ENCODE measurements around the gene MLF2. TPM values are rescaled to one million over a fixed set of nuclear protein-coding genes. Genes with fewer than 3 reads are reported as not detected.

Gene MLF2
- polyA plus RNA-seq, 2 of the 4 experiments (the other 2 are of a cell fraction): 295 to 302 TPM

DNA sequence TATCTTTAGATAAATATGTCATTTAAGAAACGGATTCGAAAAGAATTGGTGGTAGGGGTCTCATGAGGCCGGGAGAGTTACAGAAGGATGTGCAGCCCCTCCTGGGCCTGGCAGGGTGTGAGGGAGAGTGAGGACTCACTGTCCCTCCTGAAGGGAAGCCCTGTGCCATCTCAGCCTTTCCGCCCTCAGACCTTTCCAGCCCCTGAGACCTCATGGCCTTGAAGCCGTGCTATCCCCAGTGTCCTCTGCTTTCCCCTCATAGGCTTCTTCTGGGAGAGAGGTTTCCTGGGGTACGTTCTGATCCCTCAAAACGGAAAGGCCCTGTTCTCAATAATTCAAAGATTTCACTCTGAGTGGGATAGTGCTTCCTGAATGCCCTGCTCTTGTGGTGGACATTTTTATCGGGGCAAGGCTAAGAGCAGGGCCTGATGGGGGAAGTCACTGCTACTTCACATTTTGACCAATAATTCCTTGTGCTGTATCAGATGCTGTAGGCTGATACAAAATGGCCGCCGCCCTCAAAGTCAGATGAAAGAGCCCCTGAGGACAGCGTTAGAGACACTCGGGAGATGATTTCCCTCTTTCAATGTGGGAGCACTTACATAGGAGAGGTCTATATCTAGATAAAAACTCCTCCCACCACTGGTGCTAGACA lies 37.7 kb upstream of the MLF2 start:
- Histone ChIP-seq H3K4me3 (no peak overlapping the region), H3K4me1 (no peaks in the 10 kb centered on the region), H3K27ac (no peak overlapping the region), H3K4me2 (no peak overlapping the region), H3K9me3 (no peaks in the 10 kb centered on the region)
- ATAC-seq (no peak), DNase-seq (ENCODE audit: low read depth in 1 of 2, low spot score in 1 of 2) (no peak), FAIRE-seq (no peak)
- TF ChIP-seq KDM1A (IDR thresholded peaks at IDR 0.05; ENCODE audit: low read depth) (no peak), RNF2 (IDR thresholded peaks at IDR 0.05; ENCODE audit: borderline replicate concordance, low read depth) (no peak), JUN (IDR thresholded peaks at IDR 0.05) (no peak), CEBPB (IDR thresholded peaks at IDR 0.05) (no peak), ZFP36 (IDR thresholded peaks at IDR 0.05; ENCODE audit: borderline replicate concordance, partially characterized antibody) (no peak), FOSB (CRISPR knock-in tag; IDR thresholded peaks at IDR 0.05) (no peak), ZSCAN20 (CRISPR knock-in tag; IDR thresholded peaks at IDR 0.05) (no peak), HDAC2 (IDR thresholded peaks at IDR 0.05) (no peak), CBX8 (IDR thresholded peaks at IDR 0.05) (no peak), EHF (CRISPR knock-in tag; IDR thresholded peaks at IDR 0.05) (no peak), EP300 (IDR thresholded peaks at IDR 0.05) (no peak)
- TF ChIP-seq, protein P1, sequence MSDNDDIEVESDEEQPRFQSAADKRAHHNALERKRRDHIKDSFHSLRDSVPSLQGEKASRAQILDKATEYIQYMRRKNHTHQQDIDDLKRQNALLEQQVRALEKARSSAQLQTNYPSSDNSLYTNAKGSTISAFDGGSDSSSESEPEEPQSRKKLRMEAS (IDR thresholded peaks at IDR 0.05): no peak
- TF ChIP-seq, protein P2, sequence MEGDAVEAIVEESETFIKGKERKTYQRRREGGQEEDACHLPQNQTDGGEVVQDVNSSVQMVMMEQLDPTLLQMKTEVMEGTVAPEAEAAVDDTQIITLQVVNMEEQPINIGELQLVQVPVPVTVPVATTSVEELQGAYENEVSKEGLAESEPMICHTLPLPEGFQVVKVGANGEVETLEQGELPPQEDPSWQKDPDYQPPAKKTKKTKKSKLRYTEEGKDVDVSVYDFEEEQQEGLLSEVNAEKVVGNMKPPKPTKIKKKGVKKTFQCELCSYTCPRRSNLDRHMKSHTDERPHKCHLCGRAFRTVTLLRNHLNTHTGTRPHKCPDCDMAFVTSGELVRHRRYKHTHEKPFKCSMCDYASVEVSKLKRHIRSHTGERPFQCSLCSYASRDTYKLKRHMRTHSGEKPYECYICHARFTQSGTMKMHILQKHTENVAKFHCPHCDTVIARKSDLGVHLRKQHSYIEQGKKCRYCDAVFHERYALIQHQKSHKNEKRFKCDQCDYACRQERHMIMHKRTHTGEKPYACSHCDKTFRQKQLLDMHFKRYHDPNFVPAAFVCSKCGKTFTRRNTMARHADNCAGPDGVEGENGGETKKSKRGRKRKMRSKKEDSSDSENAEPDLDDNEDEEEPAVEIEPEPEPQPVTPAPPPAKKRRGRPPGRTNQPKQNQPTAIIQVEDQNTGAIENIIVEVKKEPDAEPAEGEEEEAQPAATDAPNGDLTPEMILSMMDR (IDR thresholded peaks at IDR 0.05): no peak
- TF ChIP-seq, protein P3, sequence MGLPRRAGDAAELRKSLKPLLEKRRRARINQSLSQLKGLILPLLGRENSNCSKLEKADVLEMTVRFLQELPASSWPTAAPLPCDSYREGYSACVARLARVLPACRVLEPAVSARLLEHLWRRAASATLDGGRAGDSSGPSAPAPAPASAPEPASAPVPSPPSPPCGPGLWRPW (IDR thresholded peaks at IDR 0.05): no peak
- TF ChIP-seq, protein P4, sequence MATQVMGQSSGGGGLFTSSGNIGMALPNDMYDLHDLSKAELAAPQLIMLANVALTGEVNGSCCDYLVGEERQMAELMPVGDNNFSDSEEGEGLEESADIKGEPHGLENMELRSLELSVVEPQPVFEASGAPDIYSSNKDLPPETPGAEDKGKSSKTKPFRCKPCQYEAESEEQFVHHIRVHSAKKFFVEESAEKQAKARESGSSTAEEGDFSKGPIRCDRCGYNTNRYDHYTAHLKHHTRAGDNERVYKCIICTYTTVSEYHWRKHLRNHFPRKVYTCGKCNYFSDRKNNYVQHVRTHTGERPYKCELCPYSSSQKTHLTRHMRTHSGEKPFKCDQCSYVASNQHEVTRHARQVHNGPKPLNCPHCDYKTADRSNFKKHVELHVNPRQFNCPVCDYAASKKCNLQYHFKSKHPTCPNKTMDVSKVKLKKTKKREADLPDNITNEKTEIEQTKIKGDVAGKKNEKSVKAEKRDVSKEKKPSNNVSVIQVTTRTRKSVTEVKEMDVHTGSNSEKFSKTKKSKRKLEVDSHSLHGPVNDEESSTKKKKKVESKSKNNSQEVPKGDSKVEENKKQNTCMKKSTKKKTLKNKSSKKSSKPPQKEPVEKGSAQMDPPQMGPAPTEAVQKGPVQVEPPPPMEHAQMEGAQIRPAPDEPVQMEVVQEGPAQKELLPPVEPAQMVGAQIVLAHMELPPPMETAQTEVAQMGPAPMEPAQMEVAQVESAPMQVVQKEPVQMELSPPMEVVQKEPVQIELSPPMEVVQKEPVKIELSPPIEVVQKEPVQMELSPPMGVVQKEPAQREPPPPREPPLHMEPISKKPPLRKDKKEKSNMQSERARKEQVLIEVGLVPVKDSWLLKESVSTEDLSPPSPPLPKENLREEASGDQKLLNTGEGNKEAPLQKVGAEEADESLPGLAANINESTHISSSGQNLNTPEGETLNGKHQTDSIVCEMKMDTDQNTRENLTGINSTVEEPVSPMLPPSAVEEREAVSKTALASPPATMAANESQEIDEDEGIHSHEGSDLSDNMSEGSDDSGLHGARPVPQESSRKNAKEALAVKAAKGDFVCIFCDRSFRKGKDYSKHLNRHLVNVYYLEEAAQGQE (IDR thresholded peaks at IDR 0.05): no peak
- TF ChIP-seq, protein P5, sequence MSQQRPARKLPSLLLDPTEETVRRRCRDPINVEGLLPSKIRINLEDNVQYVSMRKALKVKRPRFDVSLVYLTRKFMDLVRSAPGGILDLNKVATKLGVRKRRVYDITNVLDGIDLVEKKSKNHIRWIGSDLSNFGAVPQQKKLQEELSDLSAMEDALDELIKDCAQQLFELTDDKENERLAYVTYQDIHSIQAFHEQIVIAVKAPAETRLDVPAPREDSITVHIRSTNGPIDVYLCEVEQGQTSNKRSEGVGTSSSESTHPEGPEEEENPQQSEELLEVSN (IDR thresholded peaks at IDR 0.05; ENCODE audit: borderline replicate concordance, low read depth): no peak
- TF ChIP-seq, protein P6, sequence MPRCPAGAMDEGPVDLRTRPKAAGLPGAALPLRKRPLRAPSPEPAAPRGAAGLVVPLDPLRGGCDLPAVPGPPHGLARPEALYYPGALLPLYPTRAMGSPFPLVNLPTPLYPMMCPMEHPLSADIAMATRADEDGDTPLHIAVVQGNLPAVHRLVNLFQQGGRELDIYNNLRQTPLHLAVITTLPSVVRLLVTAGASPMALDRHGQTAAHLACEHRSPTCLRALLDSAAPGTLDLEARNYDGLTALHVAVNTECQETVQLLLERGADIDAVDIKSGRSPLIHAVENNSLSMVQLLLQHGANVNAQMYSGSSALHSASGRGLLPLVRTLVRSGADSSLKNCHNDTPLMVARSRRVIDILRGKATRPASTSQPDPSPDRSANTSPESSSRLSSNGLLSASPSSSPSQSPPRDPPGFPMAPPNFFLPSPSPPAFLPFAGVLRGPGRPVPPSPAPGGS (IDR thresholded peaks at IDR 0.05): no peak
- TF ChIP-seq, protein P7, sequence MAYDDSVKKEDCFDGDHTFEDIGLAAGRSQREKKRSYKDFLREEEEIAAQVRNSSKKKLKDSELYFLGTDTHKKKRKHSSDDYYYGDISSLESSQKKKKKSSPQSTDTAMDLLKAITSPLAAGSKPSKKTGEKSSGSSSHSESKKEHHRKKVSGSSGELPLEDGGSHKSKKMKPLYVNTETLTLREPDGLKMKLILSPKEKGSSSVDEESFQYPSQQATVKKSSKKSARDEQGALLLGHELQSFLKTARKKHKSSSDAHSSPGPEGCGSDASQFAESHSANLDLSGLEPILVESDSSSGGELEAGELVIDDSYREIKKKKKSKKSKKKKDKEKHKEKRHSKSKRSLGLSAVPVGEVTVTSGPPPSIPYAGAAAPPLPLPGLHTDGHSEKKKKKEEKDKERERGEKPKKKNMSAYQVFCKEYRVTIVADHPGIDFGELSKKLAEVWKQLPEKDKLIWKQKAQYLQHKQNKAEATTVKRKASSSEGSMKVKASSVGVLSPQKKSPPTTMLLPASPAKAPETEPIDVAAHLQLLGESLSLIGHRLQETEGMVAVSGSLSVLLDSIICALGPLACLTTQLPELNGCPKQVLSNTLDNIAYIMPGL (CRISPR knock-in tag; IDR thresholded peaks at IDR 0.05; ENCODE audit: borderline replicate concordance): no peak
- 82% methylated on average over 12 of the region's 12 CpGs for WGBS (ENCODE audit: missing lambda C conversion rate)
- CTCF ChIA-PET: interaction anchor here (1.4 to 26.0 kb wide), 6 partner anchors 9 to 45 kb away, joined by 3 to 670 read pairs (median 14); partner anchors contain the start of genes GPR162, MLF2, P3H3 and PTMS
- POLR2A ChIA-PET: no interaction called here

All from A549 (cell line).